ENCODE measurements around the gene LTBP1.

Gene LTBP1

GRCh38 chr2:32990556-32990955 is 43.8 kb downstream of the LTBP1 start:
- Histone ChIP-seq H3K4me1 (ENCODE audit: low read depth, poor library complexity, severe bottlenecking) (peaks cover 9% of the 10 kb centered on the region), H3K4me3 (IDR thresholded peaks at IDR 0.05; ENCODE audit: insufficient read depth, low read depth, low read length) (no peak overlapping the region), H3K36me3 (ENCODE audit: insufficient read depth) (no peaks in the 10 kb centered on the region), H4K20me1 (ENCODE audit: insufficient read depth) (no peaks in the 10 kb centered on the region), H3K27me3 (ENCODE audit: insufficient read depth, low read depth) (no peaks in the 10 kb centered on the region), H3K4me2 (no peak overlapping the region), H3K27ac (no peak overlapping the region), H3K79me2 (ENCODE audit: insufficient read depth, low read depth) (no peaks in the 10 kb centered on the region), H2AFZ (ENCODE audit: low read depth) (no peak overlapping the region), H3K9ac (no peak overlapping the region)
- no peak for TF ChIP-seq CTCF (conservative IDR thresholded peaks at IDR 0.05; ENCODE audit: low read depth, low read length)

GRCh38 chr2:32991091-32991845 is 44.5 kb downstream of the LTBP1 start:
- Histone ChIP-seq H3K36me3 (ENCODE audit: insufficient read depth) (no peaks in the 10 kb centered on the region), H3K27me3 (ENCODE audit: insufficient read depth, low read depth) (no peaks in the 10 kb centered on the region), H3K79me2 (ENCODE audit: insufficient read depth, low read depth) (no peaks in the 10 kb centered on the region), H3K9ac (no peak overlapping the region), H4K20me1 (ENCODE audit: insufficient read depth) (no peaks in the 10 kb centered on the region), H3K4me3 (IDR thresholded peaks at IDR 0.05; ENCODE audit: insufficient read depth, low read depth, low read length) (no peak overlapping the region), H3K4me1 (ENCODE audit: low read depth, poor library complexity, severe bottlenecking) (peaks cover 1% of the 10 kb centered on the region), H3K4me2 (no peak overlapping the region), H3K27ac (no peak overlapping the region), H2AFZ (ENCODE audit: low read depth) (no peak overlapping the region)
- no peak for TF ChIP-seq CTCF (conservative IDR thresholded peaks at IDR 0.05; ENCODE audit: low read depth, low read length)

GRCh38 chr2:32993005-32993539 is 46.3 kb downstream of the LTBP1 start:
- H3K27me3 ChIP-seq (ENCODE audit: insufficient read depth, low read depth): no peaks in the 10 kb centered on the region
- no peaks in the 10 kb centered on the region for H3K36me3 ChIP-seq (ENCODE audit: insufficient read depth)
- no peak overlapping the region for H3K4me3 ChIP-seq (IDR thresholded peaks at IDR 0.05; ENCODE audit: insufficient read depth, low read depth, low read length)
- H2AFZ ChIP-seq (ENCODE audit: low read depth): no peak overlapping the region
- no peaks in the 10 kb centered on the region for H3K79me2 ChIP-seq (ENCODE audit: insufficient read depth, low read depth)
- H3K4me1 ChIP-seq (ENCODE audit: low read depth, poor library complexity, severe bottlenecking): no peaks in the 10 kb centered on the region
- no peak overlapping the region for H3K4me2 ChIP-seq
- H3K9ac ChIP-seq: no peak overlapping the region
- no peaks in the 10 kb centered on the region for H4K20me1 ChIP-seq (ENCODE audit: insufficient read depth)
- no peak overlapping the region for H3K27ac ChIP-seq
- TF ChIP-seq CTCF (conservative IDR thresholded peaks at IDR 0.05; ENCODE audit: low read depth, low read length): no peak

- Histone ChIP-seq H3K4me1 (ENCODE audit: low read depth, poor library complexity, severe bottlenecking) (no peaks in the 10 kb centered on the region), H3K27ac (no peak overlapping the region), H3K4me3 (IDR thresholded peaks at IDR 0.05; ENCODE audit: insufficient read depth, low read depth, low read length) (no peak overlapping the region), H3K79me2 (ENCODE audit: insufficient read depth, low read depth) (no peaks in the 10 kb centered on the region), H3K27me3 (ENCODE audit: insufficient read depth, low read depth) (no peaks in the 10 kb centered on the region), H3K9ac (no peak overlapping the region), H3K36me3 (ENCODE audit: insufficient read depth) (no peaks in the 10 kb centered on the region), H2AFZ (ENCODE audit: low read depth) (no peak overlapping the region), H3K4me2 (no peak overlapping the region), H4K20me1 (ENCODE audit: insufficient read depth) (no peaks in the 10 kb centered on the region)
- TF ChIP-seq CTCF (conservative IDR thresholded peaks at IDR 0.05; ENCODE audit: low read depth, low read length): no peak
Observed at GRCh38 chr2:32997705-32998104, 51.0 kb downstream of the LTBP1 start.

Data from KMS-11 (cell line).